Fibroblast of the aortic adventitia (primary cell): Measurements from ENCODE around the gene SUPV3L1. TPM values are rescaled to one million over a fixed set of nuclear protein-coding genes. Genes with fewer than 3 reads are reported as not detected.
"Not testable (repeated sequence)": the region's sequence is repeated elsewhere in the genome, so short reads cannot be mapped to it uniquely, and the experiment has no call there.

ENCODE experiments used
- DNase-seq: peaks from one replicate; pipeline ENCODE4 v3.0.0-alpha.2; 2010; ENCODE audit warnings: low read depth
- H3K4me3 ChIP-seq: 2 replicates; pipeline ENCODE4 v1.5.1; 2011; ENCODE audit warnings: low read depth, mild to moderate bottlenecking, control low read depth, low read length, moderate library complexity
- total RNA-seq: library from RNA; depleted of rRNA; stranded (reverse); fragments of >200 nt; gene quantifications from 2 replicates; pipeline ENCODE4 v1.2.3, GENCODE V29; 2012; ENCODE audit warnings: low replicate concordance
- TF ChIP-seq, protein P1 (sequence below): IDR thresholded peaks from 2 replicates; pipeline ENCODE4 v1.5.1; 2011; ENCODE audit warnings: mild to moderate bottlenecking, low read length, control low read depth, inconsistent platforms; ENCODE audit not compliant: insufficient read depth

SUPV3L1 gene
- total RNA-seq, 1 donor = 31.0 TPM

GRCh38 chr10:69250041-69250440, 70.0 kb downstream of the SUPV3L1 start:
- TF ChIP-seq, protein P1, sequence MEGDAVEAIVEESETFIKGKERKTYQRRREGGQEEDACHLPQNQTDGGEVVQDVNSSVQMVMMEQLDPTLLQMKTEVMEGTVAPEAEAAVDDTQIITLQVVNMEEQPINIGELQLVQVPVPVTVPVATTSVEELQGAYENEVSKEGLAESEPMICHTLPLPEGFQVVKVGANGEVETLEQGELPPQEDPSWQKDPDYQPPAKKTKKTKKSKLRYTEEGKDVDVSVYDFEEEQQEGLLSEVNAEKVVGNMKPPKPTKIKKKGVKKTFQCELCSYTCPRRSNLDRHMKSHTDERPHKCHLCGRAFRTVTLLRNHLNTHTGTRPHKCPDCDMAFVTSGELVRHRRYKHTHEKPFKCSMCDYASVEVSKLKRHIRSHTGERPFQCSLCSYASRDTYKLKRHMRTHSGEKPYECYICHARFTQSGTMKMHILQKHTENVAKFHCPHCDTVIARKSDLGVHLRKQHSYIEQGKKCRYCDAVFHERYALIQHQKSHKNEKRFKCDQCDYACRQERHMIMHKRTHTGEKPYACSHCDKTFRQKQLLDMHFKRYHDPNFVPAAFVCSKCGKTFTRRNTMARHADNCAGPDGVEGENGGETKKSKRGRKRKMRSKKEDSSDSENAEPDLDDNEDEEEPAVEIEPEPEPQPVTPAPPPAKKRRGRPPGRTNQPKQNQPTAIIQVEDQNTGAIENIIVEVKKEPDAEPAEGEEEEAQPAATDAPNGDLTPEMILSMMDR = no peak
- no peak for DNase-seq
- no peak overlapping the region for H3K4me3 ChIP-seq

GRCh38 chr10:69251417-69251816, 71.4 kb downstream of the SUPV3L1 start:
- DNase-seq, H3K4me3 ChIP-seq: not testable (repeated sequence)

GRCh38 chr10:69253171-69253570, 73.1 kb downstream of the SUPV3L1 start:
- DNase-seq = no peak
- TF ChIP-seq, protein P1 = no peak

GRCh38 chr10:69254877-69255276, 74.8 kb downstream of the SUPV3L1 start:
- TF ChIP-seq, protein P1 = no peak
- no peak overlapping the region for H3K4me3 ChIP-seq
- DNase-seq = no peak

More at GRCh38 chr10:69253171-69253570, 73.1 kb downstream of the SUPV3L1 start:
- H3K4me3 ChIP-seq = no peak overlapping the region

Other genes starting within 250 kb of the SUPV3L1 start
- gene DDX21, start 224.1 kb upstream of the SUPV3L1 start, total RNA-seq = 61.9 and 63.1 TPM in 2 replicates
- gene KIFBP, start 191.4 kb upstream of the SUPV3L1 start, total RNA-seq = 37.9 and 59.3 TPM in 2 replicates
- gene SRGN, start 92.1 kb upstream of the SUPV3L1 start, total RNA-seq = 65.8 and 127 TPM in 2 replicates
- 49.2 and 54.9 TPM in 2 replicates for gene VPS26A, start 56.1 kb upstream of the SUPV3L1 start, total RNA-seq
- gene HKDC1, start 40.1 kb downstream of the SUPV3L1 start, total RNA-seq = 0.09 and 0.16 TPM in 2 replicates
- gene HK1, start 98.3 kb downstream of the SUPV3L1 start, total RNA-seq = 84.1 and 98.2 TPM in 2 replicates
- 0.18 TPM in 1 of 2 replicates, not detected in the other for gene TACR2, start 236.7 kb downstream of the SUPV3L1 start, total RNA-seq